CD14-positive monocyte (primary cell): Measurements from ENCODE around the gene ZBTB7C. TPM values are rescaled to one million over a fixed set of nuclear protein-coding genes. Genes with fewer than 3 reads are reported as not detected.

ENCODE experiments used
- DNase-seq, 3 donors: peaks; one replicate each; pipeline ENCODE4 v3.0.0-alpha.2; 2011 to 2022
- H2AFZ ChIP-seq: 2 replicates; pipeline ENCODE4 v1.6.0; 2012; ENCODE audit warnings: mild to moderate bottlenecking, low read depth, low read length, inconsistent platforms; ENCODE audit not compliant: insufficient read depth, poor library complexity, severe bottlenecking
- H3K27ac ChIP-seq, 2 donors: 1 replicate in 1 of 2; 2 replicates in 1 of 2; pipeline ENCODE4 v1.5.1; 2012 to 2013; ENCODE audit warnings: low read length in 2 of 2, control low read depth in 1 of 2, inconsistent platforms in 1 of 2, low read depth in 1 of 2, mild to moderate bottlenecking in 1 of 2
- H3K27me3 ChIP-seq, 2 donors: one replicate each; pipeline versions ENCODE4 v1.6.0 to v1.6.1; 2011 to 2013; ENCODE audit warnings: low read length in 2 of 2; ENCODE audit not compliant: control insufficient read depth in 2 of 2, insufficient read depth in 2 of 2
- H3K36me3 ChIP-seq, 2 donors: replicated peaks in 1 of 2; 1 replicate in 1 of 2; 2 replicates in 1 of 2; pipeline versions ENCODE4 v1.5.1 to v1.6.1; 2012 to 2013; ENCODE audit warnings: low read length in 2 of 2, control low read depth in 1 of 2, inconsistent platforms in 1 of 2, mild to moderate bottlenecking in 1 of 2; ENCODE audit not compliant: insufficient read depth in 2 of 2, control insufficient read depth in 1 of 2
- H3K4me1 ChIP-seq, 2 donors: 1 replicate in 1 of 2; 2 replicates in 1 of 2; pipeline versions ENCODE4 v1.5.1 to v1.6.1; 2012 to 2013; ENCODE audit warnings: low read length in 2 of 2, control low read depth in 1 of 2, inconsistent platforms in 1 of 2, mild to moderate bottlenecking in 1 of 2, moderate library complexity in 1 of 2; ENCODE audit not compliant: insufficient read depth in 2 of 2, control insufficient read depth in 1 of 2
- H3K4me2 ChIP-seq: replicated peaks from 2 replicates; pipeline ENCODE3; 2012; ENCODE audit warnings: low read length, moderate library complexity, mild to moderate bottlenecking; ENCODE audit not compliant: poor library complexity, severe bottlenecking; ENCODE audit errors: extremely low read depth
- H3K4me3 ChIP-seq, 3 experiments: fragments of 200-600 bp in 1 of 3; sonication (generic) in 1 of 3; replicated peaks in 1 of 3; 1 replicate in 2 of 3; 2 replicates in 1 of 3; pipeline ENCODE4 v1.5.1; 2011 to 2013; ENCODE audit warnings: low read length in 3 of 3, mild to moderate bottlenecking in 3 of 3, control low read depth in 2 of 3, low read depth in 2 of 3, inconsistent platforms in 1 of 3, moderate library complexity in 1 of 3
- H3K79me2 ChIP-seq: 2 replicates; pipeline ENCODE4 v1.6.0; 2012; ENCODE audit warnings: mild to moderate bottlenecking, control low read depth, inconsistent platforms, low read length, moderate library complexity; ENCODE audit not compliant: insufficient read depth
- H3K9ac ChIP-seq: 2 replicates; pipeline ENCODE4 v1.6.0; 2017; ENCODE audit warnings: low read length, mild to moderate bottlenecking; ENCODE audit not compliant: insufficient read depth, poor library complexity, severe bottlenecking
- H3K9me3 ChIP-seq, 2 donors: replicated peaks in 1 of 2; 1 replicate in 1 of 2; 2 replicates in 1 of 2; pipeline versions ENCODE4 v1.5.1 to v1.6.1; 2012 to 2013; ENCODE audit warnings: low read length in 2 of 2, control low read depth in 1 of 2; ENCODE audit not compliant: control insufficient read depth in 1 of 2, insufficient read depth in 1 of 2
- H4K20me1 ChIP-seq: 2 replicates; pipeline ENCODE4 v1.6.0; 2012; ENCODE audit warnings: mild to moderate bottlenecking, low read length, control low read depth, moderate library complexity; ENCODE audit not compliant: insufficient read depth
- H3K27ac Mint-ChIP-seq, 7 donors: one replicate each; pipeline ENCODE4 v1.8.0; 2020; ENCODE audit warnings: mild to moderate bottlenecking in 7 of 7, mixed read lengths in 7 of 7, moderate library complexity in 6 of 7, inconsistent platforms in 2 of 7
- H3K27me3 Mint-ChIP-seq, 3 donors: one replicate each; pipeline ENCODE4 v1.8.0; 2021 to 2022; ENCODE audit warnings: low read depth in 3 of 3, mild to moderate bottlenecking in 3 of 3, mixed read lengths in 3 of 3, moderate library complexity in 3 of 3, inconsistent platforms in 1 of 3
- H3K36me3 Mint-ChIP-seq, 2 donors: one replicate each; pipeline ENCODE4 v1.8.0; 2020; ENCODE audit warnings: mixed read lengths in 2 of 2, inconsistent platforms in 1 of 2, mild to moderate bottlenecking in 1 of 2
- H3K4me1 Mint-ChIP-seq: one replicate; pipeline ENCODE4 v1.8.0; 2020; ENCODE audit warnings: mild to moderate bottlenecking, mixed read lengths
- H3K4me3 Mint-ChIP-seq, 2 donors: one replicate each; pipeline ENCODE4 v1.8.0; 2020; ENCODE audit warnings: mild to moderate bottlenecking in 2 of 2, mixed read lengths in 2 of 2, moderate library complexity in 1 of 2
- H3K9me3 Mint-ChIP-seq, 7 donors: one replicate each; pipeline ENCODE4 v1.8.0; 2020 to 2022; ENCODE audit warnings: mixed read lengths in 7 of 7, mild to moderate bottlenecking in 6 of 7, moderate library complexity in 6 of 7, inconsistent platforms in 2 of 7
- CTCF ChIP-seq: fragments of 200-600 bp; IDR thresholded peaks from one replicate; pipeline ENCODE4 v1.8.0; 2022; ENCODE audit warnings: antibody characterized with exemption, mild to moderate bottlenecking
- WGBS: methylation state at CpG from one replicate; pipeline ENCODE4 v1.1.5; 2013; ENCODE audit warnings: missing lambda C conversion rate; ENCODE audit not compliant: insufficient coverage; 5-methylcytosine and 5-hydroxymethylcytosine counted together
- intact Hi-C, 2 donors: fragments of 100-400 bp; cut with micrococcal nuclease; formaldehyde crosslinking; loops; one replicate each; pipeline versions ENCODE4 v1.15.0 to v1.15.1; 2023
- polyA plus RNA-seq, 3 donors: library from polyadenylated mRNA; depleted of rRNA in 1 of 3; unstranded in 2 of 3; stranded (reverse) in 1 of 3; fragments of 300-500 nt in 2 of 3; fragments of >200 nt in 1 of 3; fragmentation: Illumina TruSeq in 2 of 3; gene quantifications; 1 replicate in 2 of 3; 2 replicates in 1 of 3; pipeline ENCODE4 v1.2.3, GENCODE V29; 2012 to 2021

Gene ZBTB7C
- polyA plus RNA-seq, 3 donors = 0.03 to 0.09 TPM; not detected in 1

GRCh38 chr18:47981320-47981719 is 427.9 kb downstream of the ZBTB7C start:
- Histone ChIP-seq H3K27ac (no peak overlapping the region), H3K36me3 (no peaks in the 10 kb centered on the region), H3K79me2 (no peaks in the 10 kb centered on the region), H3K27me3 (no peaks in the 10 kb centered on the region), H3K9me3 (no peaks in the 10 kb centered on the region), H3K4me1 (peaks cover 36% of the 10 kb centered on the region in 2 donors), H3K9ac (no peak overlapping the region), H3K4me2 (no peak overlapping the region), H2AFZ (no peak overlapping the region), H4K20me1 (no peaks in the 10 kb centered on the region), H3K4me3 (no peak overlapping the region)
- peaks cover 0 to 3% (median 0%) of the 10 kb centered on the region in 7 donors for H3K9me3 Mint-ChIP-seq
- no peak overlapping the region for H3K4me3 Mint-ChIP-seq
- peaks cover 40% of the 10 kb centered on the region for H3K4me1 Mint-ChIP-seq
- peaks cover 2% of the 10 kb centered on the region in 2 donors for H3K36me3 Mint-ChIP-seq
- no peak overlapping the region for H3K27ac Mint-ChIP-seq
- H3K27me3 Mint-ChIP-seq = peaks cover 1 to 12% (median 4%) of the 10 kb centered on the region in 3 donors
- no peak for TF ChIP-seq CTCF
- WGBS = 100% methylated on average over 1 of the region's 3 CpGs
- no peak for DNase-seq
- intact Hi-C loops = no loop called here

DNA sequence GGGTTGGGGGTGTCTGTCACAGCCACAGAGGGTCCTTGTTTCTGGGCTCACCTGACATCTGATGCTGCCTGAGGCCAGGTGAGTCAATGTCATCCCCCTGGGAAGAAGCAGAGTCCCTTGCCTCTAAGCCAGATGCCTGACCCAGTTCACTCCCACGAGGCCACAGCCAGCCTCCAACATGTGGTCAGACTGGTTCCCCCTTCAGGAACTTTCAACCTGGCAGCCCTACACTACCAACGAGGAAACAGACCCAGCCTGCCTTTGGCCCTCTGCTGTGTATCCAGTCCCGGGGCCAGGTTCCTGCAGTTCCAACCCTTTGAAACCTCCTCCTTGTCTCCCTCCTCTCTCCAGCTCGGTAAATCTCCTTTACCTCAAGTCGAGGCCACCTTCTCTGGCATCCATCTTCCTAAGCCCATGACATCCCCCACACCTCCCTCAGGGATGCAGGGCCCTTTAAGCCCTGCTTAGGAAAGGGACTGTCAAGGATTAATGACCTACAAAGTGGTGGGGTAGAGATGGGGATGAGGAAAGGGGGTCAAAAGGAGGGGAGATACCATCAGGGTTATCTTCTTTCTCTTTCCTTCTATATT is 429.5 kb downstream of the ZBTB7C start:
- intact Hi-C loops = no loop called here
- H3K4me1 ChIP-seq = peaks cover 20 to 21% of the 10 kb centered on the region in 2 donors
- H3K4me2 ChIP-seq = no peak overlapping the region
- Mint-ChIP-seq H3K27me3 (peaks cover 5 to 8% (median 7%) of the 10 kb centered on the region in 3 donors), H3K9me3 (peaks cover 0 to 2% (median 0%) of the 10 kb centered on the region in 7 donors), H3K4me1 (peaks cover 25% of the 10 kb centered on the region), H3K4me3 (no peak overlapping the region), H3K36me3 (peaks cover 0 to 2% of the 10 kb centered on the region in 2 donors), H3K27ac (peak overlapping the region in 2 of 7 donors; percentile 21 to 23)
- H3K9ac ChIP-seq = no peak overlapping the region
- no peak for TF ChIP-seq CTCF
- no peak for DNase-seq
- H2AFZ ChIP-seq = no peak overlapping the region
- H3K79me2 ChIP-seq = no peaks in the 10 kb centered on the region
- no peaks in the 10 kb centered on the region for H3K36me3 ChIP-seq
- H3K27me3 ChIP-seq = no peaks in the 10 kb centered on the region
- H3K4me3 ChIP-seq = no peak overlapping the region
- no peak overlapping the region for H3K27ac ChIP-seq
- H3K9me3 ChIP-seq = no peaks in the 10 kb centered on the region
- H4K20me1 ChIP-seq = no peaks in the 10 kb centered on the region
- 4% methylated on average over 2 of the region's 5 CpGs for WGBS
